GM21619 (cell line): ENCODE measurements around the gene SH3RF1.

Source experiments
- ATAC-seq: cut with Tn5 transposase; IDR thresholded peaks from one replicate; pipeline ENCODE4 v1.9.1; 2021; ENCODE audit not compliant: unreplicated experiment

The SH3RF1 gene

GRCh38 chr4:169079942-169080827 is 190.6 kb downstream of the SH3RF1 start:
- ATAC-seq: peak; percentile 94

- no peak for ATAC-seq
These were observed 196.6 kb downstream of the SH3RF1 start for GRCh38 chr4:169074117-169074516.

DNA sequence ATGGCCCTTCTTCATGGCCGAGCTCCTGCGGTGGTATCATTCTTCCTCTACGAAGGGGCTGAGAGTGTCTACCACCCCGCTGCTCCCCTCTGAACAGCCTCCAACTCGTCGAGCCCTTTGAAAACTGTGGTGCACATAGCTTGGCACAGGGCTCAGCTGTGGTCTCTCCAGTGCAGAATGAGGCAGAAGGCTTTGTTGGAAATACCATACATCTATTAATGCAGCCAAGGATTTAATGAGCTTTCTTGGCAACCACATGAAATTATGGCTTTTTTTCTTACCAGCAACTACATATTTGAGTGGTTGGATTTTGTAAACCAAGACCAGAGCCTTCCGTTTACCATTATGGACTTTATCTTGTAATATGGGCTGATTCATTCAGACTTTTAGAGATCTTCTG is 199.0 kb downstream of the SH3RF1 start:
- ATAC-seq: no peak

- ATAC-seq: no peak
These were observed 199.9 kb downstream of the SH3RF1 start for GRCh38 chr4:169070895-169071218.

DNA sequence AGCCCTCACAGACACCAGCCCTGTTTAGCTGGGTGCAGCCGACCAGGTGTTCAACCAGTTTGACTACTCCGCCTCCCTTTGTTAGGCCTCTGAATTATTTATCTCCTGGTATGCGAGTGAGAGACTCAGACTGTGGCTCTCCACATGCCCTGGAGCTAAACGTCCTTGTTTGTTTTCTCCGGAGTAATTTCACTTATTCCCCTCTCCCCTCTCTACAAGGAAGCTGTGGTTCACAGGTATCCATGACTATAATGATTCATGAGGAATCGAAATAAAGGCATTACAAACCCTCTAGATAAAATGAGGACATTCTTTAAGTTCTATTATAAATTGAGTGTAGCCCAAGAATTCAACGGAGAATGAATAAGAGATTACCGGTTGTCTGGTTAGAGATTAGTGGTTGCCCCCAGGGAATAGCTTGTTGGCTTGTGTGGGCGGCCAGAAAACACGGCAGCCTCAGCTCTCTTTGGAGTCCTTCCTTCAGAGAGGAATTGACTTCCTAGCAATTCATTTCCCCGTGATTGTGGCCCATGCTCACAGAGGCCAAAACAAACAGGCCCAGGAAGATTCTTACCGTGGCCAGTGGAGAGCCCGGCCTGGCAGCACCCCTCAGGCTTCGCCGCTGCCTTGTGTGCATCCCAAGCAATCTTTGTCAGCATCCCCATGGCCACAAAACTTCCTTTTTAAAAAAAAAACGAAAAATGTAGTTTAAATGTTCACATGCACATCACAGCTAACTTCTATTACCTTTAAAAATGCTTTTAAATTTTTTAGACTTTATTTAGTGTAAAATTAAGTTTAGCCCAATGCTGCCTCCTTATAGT is 200.5 kb downstream of the SH3RF1 start:
- no peak for ATAC-seq

DNA sequence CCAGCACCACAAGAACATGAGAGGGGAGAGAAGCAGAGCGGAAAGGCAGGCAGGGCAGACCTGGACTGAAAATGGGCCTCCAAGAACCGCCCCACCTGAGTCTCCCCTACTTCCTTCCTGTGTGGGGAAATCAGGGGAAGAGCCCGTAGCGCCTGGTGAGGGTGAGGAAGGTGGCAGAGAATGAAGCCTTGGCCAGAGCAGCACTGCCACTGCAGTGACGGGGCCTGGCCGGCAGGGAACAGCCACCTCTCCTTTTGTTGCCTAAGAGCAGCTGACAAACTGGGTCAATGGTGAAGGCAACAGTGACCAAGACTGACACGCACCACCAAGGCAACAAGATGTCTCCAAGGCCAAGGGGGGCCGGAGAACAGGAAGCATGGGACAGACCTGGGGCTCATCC is 202.3 kb downstream of the SH3RF1 start:
- no peak for ATAC-seq

- no peak for ATAC-seq
These were observed 203.8 kb downstream of the SH3RF1 start for GRCh38 chr4:169066934-169067333.

GRCh38 chr4:169064296-169064695 is 206.5 kb downstream of the SH3RF1 start:
- ATAC-seq: no peak

DNA sequence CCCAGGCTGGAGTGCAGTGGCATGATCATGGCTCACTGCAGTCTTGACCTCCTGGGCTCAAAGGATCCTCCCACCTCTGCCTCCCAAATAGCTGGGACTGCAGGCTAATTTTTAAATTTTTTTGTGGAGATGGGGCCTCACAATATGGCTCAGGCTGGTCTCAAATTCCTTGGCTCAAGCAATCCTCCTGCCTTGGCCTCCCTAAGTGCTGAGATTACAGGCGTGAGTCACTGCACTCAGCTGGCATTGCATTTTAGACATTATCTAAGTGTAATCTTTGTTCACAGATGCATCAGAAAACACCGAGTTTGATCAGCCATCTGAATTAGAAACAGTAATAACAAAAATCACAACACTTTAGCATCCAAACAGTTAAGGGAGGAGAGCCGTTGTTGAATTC is 207.3 kb downstream of the SH3RF1 start:
- no peak for ATAC-seq

- no peak for ATAC-seq
These were observed 207.9 kb downstream of the SH3RF1 start for GRCh38 chr4:169062897-169063244.

DNA sequence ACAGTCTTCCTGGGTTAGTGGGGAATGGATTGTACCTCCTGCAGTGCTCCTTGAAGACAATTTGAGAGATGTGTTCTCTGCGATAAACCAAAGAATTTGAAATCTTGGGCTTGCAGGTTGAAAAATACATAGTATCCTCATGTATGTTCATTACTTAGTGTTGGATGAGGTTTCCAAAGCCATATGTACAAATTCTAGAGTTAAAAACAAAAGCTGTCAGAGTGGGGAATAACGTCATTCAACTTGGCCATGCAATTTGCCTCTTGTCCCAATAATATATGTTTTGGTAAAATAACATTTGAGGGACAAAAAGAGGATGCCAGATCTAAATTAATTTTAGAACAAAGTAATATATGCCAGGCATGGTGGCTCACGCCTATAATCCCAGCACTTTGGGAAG is 209.4 kb downstream of the SH3RF1 start:
- ATAC-seq: no peak

GRCh38 chr4:169060391-169061091 is 210.2 kb downstream of the SH3RF1 start:
- ATAC-seq: no peak

DNA sequence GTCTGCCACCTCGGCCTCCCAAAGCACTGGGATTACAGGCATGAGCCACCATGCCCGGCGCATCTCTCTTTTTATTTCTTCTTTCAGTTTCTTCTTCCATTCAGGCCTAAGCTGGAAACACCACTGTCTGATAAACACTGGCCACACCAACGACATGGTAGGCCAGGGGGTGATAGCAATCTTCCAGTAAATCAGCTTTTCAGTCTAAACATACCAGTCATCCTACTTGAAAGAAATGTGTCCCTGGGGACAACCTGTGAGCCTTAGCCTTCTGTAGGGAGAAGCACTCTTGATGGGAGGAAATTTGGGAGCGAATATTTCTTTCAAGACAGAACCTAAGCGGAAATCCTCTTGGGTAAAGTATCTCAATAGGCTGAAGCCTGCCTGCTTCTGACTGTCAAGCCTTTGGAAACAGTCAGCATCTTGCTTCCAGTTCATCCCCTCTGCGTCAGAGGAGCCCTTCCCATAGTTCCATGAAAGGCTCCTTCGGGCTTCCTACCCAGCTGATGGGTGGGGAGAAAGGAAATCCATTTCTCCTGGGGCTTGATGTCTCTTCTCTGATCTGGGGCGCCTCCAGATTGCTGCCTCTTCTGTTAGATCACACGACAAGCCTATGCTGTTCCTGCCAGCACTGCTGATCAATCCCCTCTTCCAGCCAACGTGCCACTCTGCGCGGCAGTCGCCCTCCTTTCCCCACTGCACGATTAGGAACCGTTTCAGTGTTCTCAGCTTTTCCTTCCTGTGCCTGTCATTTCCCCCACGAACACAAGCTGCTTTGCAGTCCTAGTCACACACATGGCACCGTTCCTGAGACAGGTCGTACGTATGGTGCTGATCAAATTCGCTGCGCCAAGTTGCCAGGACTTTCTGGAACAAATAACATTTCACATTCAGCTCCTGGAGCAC is 211.2 kb downstream of the SH3RF1 start:
- ATAC-seq: no peak

DNA sequence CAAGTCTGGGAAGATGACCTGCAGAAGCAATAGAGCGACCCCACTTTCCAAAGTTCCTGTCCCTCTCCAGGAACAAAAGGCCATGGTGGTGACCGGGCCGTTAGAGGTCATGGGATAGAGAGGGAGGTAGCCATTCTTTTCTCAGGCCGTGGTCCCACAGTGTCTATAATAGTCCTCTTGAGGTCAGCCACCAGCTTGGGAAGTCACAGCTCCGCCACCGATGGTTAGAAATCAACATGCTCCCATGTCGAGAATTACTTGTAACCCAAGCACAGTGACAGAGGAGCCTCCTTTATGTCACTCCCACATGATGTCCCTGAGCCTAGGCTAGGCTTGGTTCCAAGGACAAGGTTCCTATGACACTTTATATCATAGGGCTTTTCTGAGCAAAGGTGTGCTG is 212.4 kb downstream of the SH3RF1 start:
- ATAC-seq: no peak

DNA sequence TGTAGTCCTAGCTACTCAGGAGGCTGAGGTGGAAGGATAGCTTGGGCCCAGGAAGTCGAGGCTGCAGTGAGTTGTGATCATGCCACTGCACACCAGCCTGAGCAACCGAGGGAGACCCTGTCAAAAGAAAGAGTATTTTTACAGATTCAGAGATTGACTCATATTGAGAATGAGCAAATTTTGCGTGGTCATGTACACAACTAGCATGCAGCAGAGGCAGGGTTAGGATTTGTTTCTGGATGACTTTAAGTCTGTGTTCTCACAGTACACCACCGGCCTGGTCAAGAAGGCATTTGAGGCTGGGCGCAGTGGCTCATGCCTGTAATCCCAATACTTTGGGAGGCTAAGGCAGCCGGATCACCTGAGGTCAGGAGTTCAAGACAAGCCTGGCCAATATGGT is 215.9 kb downstream of the SH3RF1 start:
- ATAC-seq: peak; percentile 73

- ATAC-seq: no peak
These were observed 218.2 kb downstream of the SH3RF1 start for GRCh38 chr4:169052594-169052945.

- no peak for ATAC-seq
These were observed 218.8 kb downstream of the SH3RF1 start for GRCh38 chr4:169051761-169052593.

DNA sequence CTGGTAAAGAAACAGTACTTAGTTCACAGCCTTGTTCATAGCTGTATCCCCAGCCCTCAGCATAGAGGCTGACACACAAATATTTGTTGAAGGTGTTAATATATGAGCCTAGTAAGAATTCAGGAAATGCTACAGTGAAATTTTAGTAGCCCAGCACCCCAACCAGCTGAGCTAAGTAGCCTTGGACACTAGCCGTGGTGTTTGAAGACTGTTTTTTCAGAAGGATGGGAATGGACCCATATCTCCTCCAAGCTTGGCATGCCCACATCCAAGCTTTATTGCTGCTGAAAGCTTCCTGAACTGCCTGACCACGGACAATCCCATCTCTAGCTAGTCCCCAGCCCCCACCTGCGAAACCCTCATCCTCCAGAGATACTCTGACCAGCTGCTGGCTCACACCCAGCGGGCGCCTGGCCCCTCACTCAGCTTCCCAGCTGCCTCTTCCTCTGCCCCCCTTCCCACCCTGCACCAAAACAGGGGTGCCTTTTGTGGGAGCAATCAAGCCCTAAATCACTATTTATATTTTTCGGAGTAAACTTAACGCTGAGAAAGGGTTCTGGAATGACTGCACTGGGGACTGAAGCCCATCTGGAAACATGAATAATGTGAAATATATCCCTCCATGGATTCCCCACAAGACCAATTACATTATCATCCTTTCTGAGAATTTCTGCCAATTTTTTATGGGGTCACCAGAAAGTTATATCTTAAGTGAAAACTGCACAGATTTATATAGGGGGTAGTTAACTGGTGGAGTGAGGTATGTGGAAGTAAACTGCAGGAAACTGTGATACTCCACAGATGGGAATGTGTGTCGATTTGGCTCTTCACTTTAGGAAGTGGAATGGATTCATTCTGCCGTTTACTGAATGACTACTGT is 219.6 kb downstream of the SH3RF1 start:
- no peak for ATAC-seq

DNA sequence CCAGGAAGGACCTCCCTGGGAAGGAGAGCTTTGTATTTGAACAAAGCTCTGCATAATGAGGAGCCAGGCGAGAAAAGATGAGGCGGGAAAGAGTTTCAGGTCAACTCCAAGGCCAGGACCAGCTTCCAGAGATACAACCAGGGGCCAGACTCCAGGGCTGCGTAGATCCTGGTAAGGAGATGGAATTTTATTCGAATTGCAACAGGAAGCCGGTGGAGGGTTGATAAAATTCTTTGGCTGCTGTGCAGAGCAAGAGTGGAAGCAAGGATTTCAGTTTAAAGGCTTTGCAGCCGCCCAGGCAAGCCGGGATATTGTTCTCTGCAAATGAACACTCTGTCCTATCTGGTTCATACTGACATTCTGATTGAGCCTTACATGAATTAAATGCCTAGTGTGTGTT is 220.5 kb downstream of the SH3RF1 start:
- ATAC-seq: no peak
